HFFc6 (cell line): ENCODE measurements around the gene SPC24. TPM values are rescaled to one million over a fixed set of nuclear protein-coding genes. Genes with fewer than 3 reads are reported as not detected.
"Not testable (repeated sequence)": the region's sequence is repeated elsewhere in the genome, so short reads cannot be mapped to it uniquely, and the experiment has no call there.

Experiments
- DNase-seq: peaks from one replicate; pipeline ENCODE4 v3.0.0-alpha.2; 2018
- H3K27ac Mint-ChIP-seq: 2 replicates; pipeline ENCODE4 v1.8.0; 2020; ENCODE audit warnings: mild to moderate bottlenecking, mixed read lengths
- H3K27me3 Mint-ChIP-seq: 2 replicates; pipeline ENCODE4 v1.8.0; 2021; ENCODE audit warnings: mild to moderate bottlenecking, moderate library complexity, mixed read lengths; ENCODE audit not compliant: insufficient read depth
- H3K36me3 Mint-ChIP-seq: 2 replicates; pipeline ENCODE4 v1.8.0; 2021; ENCODE audit warnings: low read depth, mixed read lengths
- H3K4me1 Mint-ChIP-seq: 2 replicates; pipeline ENCODE4 v1.8.0; 2020; ENCODE audit warnings: low read depth, mixed read lengths
- H3K4me3 Mint-ChIP-seq: 2 replicates; pipeline ENCODE4 v1.8.0; 2020; ENCODE audit warnings: mild to moderate bottlenecking, moderate library complexity, mixed read lengths
- H3K9me3 Mint-ChIP-seq: 2 replicates; pipeline ENCODE4 v1.8.0; 2020; ENCODE audit warnings: mild to moderate bottlenecking, mixed read lengths
- total RNA-seq, 6 experiments: library from RNA; stranded (reverse); fragmentation: NEBNext Ultra II Directional; extraction: Animal tissue kit (Norgen Biotek cat#: 25700); gene quantifications; 2 replicates in 1 of 6; 3 replicates in 5 of 6; pipeline ENCODE4 v1.2.3, GENCODE V29; 2021
- TF ChIP-seq, protein P1 (sequence below): fragments of 200-600 bp; sonication (generic); IDR thresholded peaks from 2 replicates; pipeline ENCODE4 v1.5.0; 2021; ENCODE audit warnings: antibody characterized with exemption, mild to moderate bottlenecking

SPC24 gene
- total RNA-seq, 6 experiments from 2014 or later, result 21.0 to 54.6 (median 50.3) TPM

DNA sequence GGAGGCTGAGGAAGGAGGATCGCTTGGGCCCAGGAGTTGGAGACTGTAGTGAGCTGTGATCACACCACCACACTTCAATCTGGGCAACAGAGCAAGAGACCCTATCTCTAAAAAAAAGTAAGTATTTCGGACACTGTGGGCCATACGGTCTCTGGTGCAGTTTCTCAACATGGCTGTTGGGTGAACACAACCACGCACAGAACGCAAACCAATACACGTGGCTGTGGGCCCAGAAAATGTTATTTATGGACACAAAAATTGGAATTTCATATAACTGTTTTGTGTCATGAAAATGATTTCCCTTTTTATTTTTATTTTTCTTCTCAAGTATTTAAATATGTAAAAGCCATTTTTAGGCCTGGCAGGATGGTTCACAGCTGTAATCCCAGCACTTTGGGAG is 46.8 kb downstream of the SPC24 start:
- Mint-ChIP-seq H3K4me1 (no peaks in the 10 kb centered on the region), H3K27me3 (peaks cover 3% of the 10 kb centered on the region), H3K27ac (no peak overlapping the region), H3K36me3 (peaks cover 22% of the 10 kb centered on the region), H3K9me3 (no peaks in the 10 kb centered on the region), H3K4me3 (no peak overlapping the region)
- TF ChIP-seq, protein P1, sequence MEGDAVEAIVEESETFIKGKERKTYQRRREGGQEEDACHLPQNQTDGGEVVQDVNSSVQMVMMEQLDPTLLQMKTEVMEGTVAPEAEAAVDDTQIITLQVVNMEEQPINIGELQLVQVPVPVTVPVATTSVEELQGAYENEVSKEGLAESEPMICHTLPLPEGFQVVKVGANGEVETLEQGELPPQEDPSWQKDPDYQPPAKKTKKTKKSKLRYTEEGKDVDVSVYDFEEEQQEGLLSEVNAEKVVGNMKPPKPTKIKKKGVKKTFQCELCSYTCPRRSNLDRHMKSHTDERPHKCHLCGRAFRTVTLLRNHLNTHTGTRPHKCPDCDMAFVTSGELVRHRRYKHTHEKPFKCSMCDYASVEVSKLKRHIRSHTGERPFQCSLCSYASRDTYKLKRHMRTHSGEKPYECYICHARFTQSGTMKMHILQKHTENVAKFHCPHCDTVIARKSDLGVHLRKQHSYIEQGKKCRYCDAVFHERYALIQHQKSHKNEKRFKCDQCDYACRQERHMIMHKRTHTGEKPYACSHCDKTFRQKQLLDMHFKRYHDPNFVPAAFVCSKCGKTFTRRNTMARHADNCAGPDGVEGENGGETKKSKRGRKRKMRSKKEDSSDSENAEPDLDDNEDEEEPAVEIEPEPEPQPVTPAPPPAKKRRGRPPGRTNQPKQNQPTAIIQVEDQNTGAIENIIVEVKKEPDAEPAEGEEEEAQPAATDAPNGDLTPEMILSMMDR, result no peak
- DNase-seq, result no peak

DNA sequence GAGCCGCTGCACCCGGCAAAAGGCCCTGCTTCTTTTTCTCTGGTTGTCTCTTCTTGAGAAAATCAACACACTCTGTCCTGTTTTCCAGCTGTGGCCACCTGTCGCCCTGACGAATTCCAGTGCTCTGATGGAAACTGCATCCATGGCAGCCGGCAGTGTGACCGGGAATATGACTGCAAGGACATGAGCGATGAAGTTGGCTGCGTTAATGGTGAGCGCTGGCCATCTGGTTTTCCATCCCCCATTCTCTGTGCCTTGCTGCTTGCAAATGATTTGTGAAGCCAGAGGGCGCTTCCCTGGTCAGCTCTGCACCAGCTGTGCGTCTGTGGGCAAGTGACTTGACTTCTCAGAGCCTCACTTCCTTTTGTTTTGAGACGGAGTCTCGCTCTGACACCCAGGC is 49.1 kb downstream of the SPC24 start:
- Mint-ChIP-seq H3K36me3 (peaks cover 18% of the 10 kb centered on the region; the same call in 1 of the 2 replicates), H3K27ac (no peak overlapping the region), H3K4me1 (no peaks in the 10 kb centered on the region), H3K4me3 (no peak overlapping the region), H3K27me3 (peaks cover 1% of the 10 kb centered on the region; the same call in 1 of the 2 replicates), H3K9me3 (no peaks in the 10 kb centered on the region)
- DNase-seq, result no peak
- TF ChIP-seq, protein P1, result peak; percentile 15; the same call in 1 of the 2 replicates

DNA sequence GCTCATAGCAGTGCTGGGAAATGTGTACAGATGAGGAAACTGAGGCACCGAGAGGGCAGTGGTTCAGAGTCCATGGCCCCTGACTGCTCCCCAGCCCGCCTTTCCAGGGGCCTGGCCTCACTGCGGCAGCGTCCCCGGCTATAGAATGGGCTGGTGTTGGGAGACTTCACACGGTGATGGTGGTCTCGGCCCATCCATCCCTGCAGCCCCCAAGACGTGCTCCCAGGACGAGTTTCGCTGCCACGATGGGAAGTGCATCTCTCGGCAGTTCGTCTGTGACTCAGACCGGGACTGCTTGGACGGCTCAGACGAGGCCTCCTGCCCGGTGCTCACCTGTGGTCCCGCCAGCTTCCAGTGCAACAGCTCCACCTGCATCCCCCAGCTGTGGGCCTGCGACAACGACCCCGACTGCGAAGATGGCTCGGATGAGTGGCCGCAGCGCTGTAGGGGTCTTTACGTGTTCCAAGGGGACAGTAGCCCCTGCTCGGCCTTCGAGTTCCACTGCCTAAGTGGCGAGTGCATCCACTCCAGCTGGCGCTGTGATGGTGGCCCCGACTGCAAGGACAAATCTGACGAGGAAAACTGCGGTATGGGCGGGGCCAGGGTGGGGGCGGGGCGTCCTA is 50.5 kb downstream of the SPC24 start:
- peaks cover 21% of the 10 kb centered on the region; the same call in 1 of the 2 replicates for H3K36me3 Mint-ChIP-seq
- no peak overlapping the region for H3K4me3 Mint-ChIP-seq
- no peaks in the 10 kb centered on the region for H3K4me1 Mint-ChIP-seq
- H3K27ac Mint-ChIP-seq, result no peak overlapping the region
- TF ChIP-seq, protein P1, result no peak
- DNase-seq, result no peak
- no peaks in the 10 kb centered on the region for H3K27me3 Mint-ChIP-seq
- no peaks in the 10 kb centered on the region for H3K9me3 Mint-ChIP-seq

DNA sequence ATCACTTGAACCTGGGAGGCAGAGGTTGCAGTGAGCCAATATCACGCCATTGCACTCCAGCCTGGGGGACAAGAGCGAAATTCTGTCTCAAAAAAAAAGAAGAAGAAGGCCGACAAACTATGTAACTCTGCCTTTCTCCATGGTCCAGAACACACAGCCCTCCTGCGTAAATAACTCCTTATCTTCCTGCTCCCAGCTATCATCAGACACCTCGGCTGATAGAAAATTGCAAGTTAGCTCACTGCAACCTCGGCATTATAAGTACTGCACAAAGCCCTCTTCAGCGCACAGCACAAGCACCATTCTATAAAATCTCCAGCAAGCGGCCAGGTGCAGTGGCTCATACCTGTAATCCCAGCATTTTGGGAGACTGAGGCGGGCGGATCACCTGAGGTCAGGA is 51.9 kb downstream of the SPC24 start:
- not testable (repeated sequence) for H3K27ac Mint-ChIP-seq, H3K4me1 Mint-ChIP-seq, H3K27me3 Mint-ChIP-seq, DNase-seq, H3K9me3 Mint-ChIP-seq, H3K4me3 Mint-ChIP-seq
- peaks cover 26% of the 10 kb centered on the region for H3K36me3 Mint-ChIP-seq

DNA sequence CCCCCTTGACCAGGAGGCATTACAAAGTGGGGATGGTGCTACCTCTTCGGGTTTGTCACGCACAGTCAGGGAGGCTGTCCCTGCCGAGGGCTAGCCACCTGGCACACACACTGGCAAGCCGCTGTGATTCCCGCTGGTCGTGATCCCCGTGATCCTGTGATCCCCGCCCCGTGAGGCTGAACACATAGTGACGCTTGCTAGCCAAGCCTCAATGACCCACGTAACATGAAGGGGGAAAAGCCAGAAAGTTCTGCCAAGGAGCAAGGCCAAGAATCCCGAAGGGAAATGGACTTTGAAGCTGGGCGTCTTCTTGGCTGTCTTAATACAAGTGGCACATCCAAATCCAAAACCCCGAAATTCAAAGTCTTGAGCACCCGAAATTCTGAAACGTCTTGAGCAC is 52.6 kb downstream of the SPC24 start:
- TF ChIP-seq, protein P1, result no peak
- no peak for DNase-seq
- Mint-ChIP-seq H3K27ac (no peak overlapping the region), H3K27me3 (no peaks in the 10 kb centered on the region), H3K4me1 (no peaks in the 10 kb centered on the region), H3K9me3 (no peaks in the 10 kb centered on the region), H3K4me3 (no peak overlapping the region), H3K36me3 (peaks cover 23% of the 10 kb centered on the region)

DNA sequence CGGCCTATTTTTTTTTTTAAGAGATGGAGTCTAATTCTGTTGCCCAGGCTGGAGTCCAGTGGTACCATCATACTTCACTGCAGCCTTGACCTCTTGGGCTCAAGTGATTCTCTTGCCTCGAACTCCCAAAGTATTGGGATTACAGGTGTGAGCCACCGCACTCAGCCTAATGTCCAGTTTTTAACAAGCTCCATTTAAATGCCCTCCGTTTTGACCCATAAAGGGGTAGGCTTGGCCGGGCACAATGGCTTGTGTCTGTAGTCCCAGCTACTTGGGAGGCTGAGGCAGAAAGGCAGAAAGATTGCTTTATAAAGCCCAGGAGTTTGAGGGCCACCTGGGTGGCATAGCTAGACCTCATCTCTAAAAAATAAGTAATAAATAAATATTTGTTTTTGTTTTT is 54.5 kb downstream of the SPC24 start:
- H3K9me3 Mint-ChIP-seq, result no peaks in the 10 kb centered on the region
- peaks cover 30% of the 10 kb centered on the region for H3K36me3 Mint-ChIP-seq
- no peak overlapping the region for H3K4me3 Mint-ChIP-seq
- H3K27ac Mint-ChIP-seq, result no peak overlapping the region
- H3K27me3 Mint-ChIP-seq, result no peaks in the 10 kb centered on the region
- TF ChIP-seq, protein P1, result no peak
- peaks cover 8% of the 10 kb centered on the region for H3K4me1 Mint-ChIP-seq
- no peak for DNase-seq
